Astrocyte (in vitro differentiated cells and primary cell): ENCODE measurements around the gene CPA2. TPM values are rescaled to one million over a fixed set of nuclear protein-coding genes. Genes with fewer than 3 reads are reported as not detected.

Source experiments
- DNase-seq: peaks from one replicate; pipeline ENCODE4 v3.0.0-alpha.2; 2010; ENCODE audit warnings: low read depth
- FAIRE-seq: peaks from 2 replicates; lab custom pipeline; 2011; peaks lifted over from hg19 to GRCh38; lab: Jason Lieb, UNC
- H2AFZ ChIP-seq: 2 replicates; pipeline ENCODE4 v1.6.0; 2012; ENCODE audit warnings: low read depth, low read length, inconsistent platforms
- H3K27ac ChIP-seq: 2 replicates; pipeline ENCODE4 v1.5.1; 2011; ENCODE audit warnings: low read depth, low read length, inconsistent platforms
- H3K27me3 ChIP-seq: 2 replicates; pipeline ENCODE4 v1.6.0; 2011; ENCODE audit warnings: low read length, inconsistent platforms; ENCODE audit not compliant: insufficient read depth
- H3K36me3 ChIP-seq: 2 replicates; pipeline ENCODE4 v1.5.1; 2011; ENCODE audit warnings: low read length, inconsistent platforms; ENCODE audit not compliant: insufficient read depth
- H3K4me1 ChIP-seq: 2 replicates; pipeline ENCODE4 v1.5.1; 2011; ENCODE audit warnings: low read length, inconsistent platforms; ENCODE audit not compliant: insufficient read depth
- H3K4me2 ChIP-seq: 2 replicates; pipeline ENCODE4 v1.6.0; 2012; ENCODE audit warnings: low read length, inconsistent platforms
- H3K4me3 ChIP-seq: 2 replicates; pipeline ENCODE4 v1.5.1; 2011; ENCODE audit warnings: low read depth, mild to moderate bottlenecking, low read length, inconsistent platforms; ENCODE audit not compliant: insufficient read depth
- H3K79me2 ChIP-seq: 2 replicates; pipeline ENCODE4 v1.6.0; 2012; ENCODE audit warnings: mild to moderate bottlenecking, low read length, inconsistent platforms; ENCODE audit not compliant: insufficient read depth
- H3K9ac ChIP-seq: 2 replicates; pipeline ENCODE4 v1.6.0; 2012; ENCODE audit warnings: mild to moderate bottlenecking, low read length, inconsistent platforms
- H3K9me3 ChIP-seq: 2 replicates; pipeline ENCODE4 v1.5.1; 2012; ENCODE audit warnings: low read depth, mild to moderate bottlenecking, low read length, inconsistent platforms; ENCODE audit not compliant: insufficient read depth
- H4K20me1 ChIP-seq: 2 replicates; pipeline ENCODE4 v1.6.0; 2012; ENCODE audit warnings: low read length, inconsistent platforms; ENCODE audit not compliant: insufficient read depth
- H3K27ac Mint-ChIP-seq: one replicate; pipeline ENCODE4 v1.8.0; 2021; ENCODE audit warnings: mild to moderate bottlenecking, mixed read lengths; ENCODE audit not compliant: unreplicated experiment
- H3K27me3 Mint-ChIP-seq: one replicate; pipeline ENCODE4 v1.8.0; 2021; ENCODE audit warnings: low read depth, mixed read lengths; ENCODE audit not compliant: unreplicated experiment
- H3K36me3 Mint-ChIP-seq: one replicate; pipeline ENCODE4 v1.8.0; 2021; ENCODE audit warnings: low read depth, mixed read lengths; ENCODE audit not compliant: unreplicated experiment
- H3K4me1 Mint-ChIP-seq: one replicate; pipeline ENCODE4 v1.8.0; 2021; ENCODE audit warnings: low read depth, mixed read lengths; ENCODE audit not compliant: unreplicated experiment
- H3K4me3 Mint-ChIP-seq: one replicate; pipeline ENCODE4 v1.8.0; 2021; ENCODE audit warnings: mild to moderate bottlenecking, moderate library complexity, mixed read lengths; ENCODE audit not compliant: unreplicated experiment
- H3K9me3 Mint-ChIP-seq: one replicate; pipeline ENCODE4 v1.8.0; 2021; ENCODE audit warnings: mild to moderate bottlenecking, mixed read lengths; ENCODE audit not compliant: unreplicated experiment
- EZH2 ChIP-seq: IDR thresholded peaks from 2 replicates; pipeline ENCODE4 v1.6.1; 2012; ENCODE audit warnings: mild to moderate bottlenecking, low read length, inconsistent platforms; ENCODE audit not compliant: insufficient read depth
- total RNA-seq: library from RNA; stranded (reverse); gene quantifications from 2 replicates; pipeline ENCODE4 v1.2.1, GENCODE V29; 2021
- TF ChIP-seq, protein P1 (sequence below): IDR thresholded peaks from 2 replicates; pipeline ENCODE4 v1.5.1; 2011; ENCODE audit warnings: low read depth, mild to moderate bottlenecking, inconsistent platforms, low read length, moderate library complexity; ENCODE audit not compliant: insufficient read depth

Gene CPA2
- total RNA-seq, 1 donor from 2014 or later: not detected

GRCh38 chr7:130266961-130267321 lies 278 bp downstream of the CPA2 start:
- Mint-ChIP-seq H3K4me3 (no peak overlapping the region), H3K4me1 (peaks cover 6% of the 10 kb centered on the region), H3K36me3 (peaks cover 2% of the 10 kb centered on the region), H3K27ac (no peak overlapping the region), H3K27me3 (no peaks in the 10 kb centered on the region), H3K9me3 (peaks cover 3% of the 10 kb centered on the region)
- H3K4me3 ChIP-seq: no peak overlapping the region
- no peaks in the 10 kb centered on the region for H3K27me3 ChIP-seq
- no peak overlapping the region for H2AFZ ChIP-seq
- H3K27ac ChIP-seq: no peak overlapping the region
- H3K9ac ChIP-seq: no peak overlapping the region
- no peaks in the 10 kb centered on the region for H3K9me3 ChIP-seq
- DNase-seq (no peak), FAIRE-seq (no peak)
- H3K36me3 ChIP-seq: no peaks in the 10 kb centered on the region
- H3K79me2 ChIP-seq: no peaks in the 10 kb centered on the region
- TF ChIP-seq, protein P1, sequence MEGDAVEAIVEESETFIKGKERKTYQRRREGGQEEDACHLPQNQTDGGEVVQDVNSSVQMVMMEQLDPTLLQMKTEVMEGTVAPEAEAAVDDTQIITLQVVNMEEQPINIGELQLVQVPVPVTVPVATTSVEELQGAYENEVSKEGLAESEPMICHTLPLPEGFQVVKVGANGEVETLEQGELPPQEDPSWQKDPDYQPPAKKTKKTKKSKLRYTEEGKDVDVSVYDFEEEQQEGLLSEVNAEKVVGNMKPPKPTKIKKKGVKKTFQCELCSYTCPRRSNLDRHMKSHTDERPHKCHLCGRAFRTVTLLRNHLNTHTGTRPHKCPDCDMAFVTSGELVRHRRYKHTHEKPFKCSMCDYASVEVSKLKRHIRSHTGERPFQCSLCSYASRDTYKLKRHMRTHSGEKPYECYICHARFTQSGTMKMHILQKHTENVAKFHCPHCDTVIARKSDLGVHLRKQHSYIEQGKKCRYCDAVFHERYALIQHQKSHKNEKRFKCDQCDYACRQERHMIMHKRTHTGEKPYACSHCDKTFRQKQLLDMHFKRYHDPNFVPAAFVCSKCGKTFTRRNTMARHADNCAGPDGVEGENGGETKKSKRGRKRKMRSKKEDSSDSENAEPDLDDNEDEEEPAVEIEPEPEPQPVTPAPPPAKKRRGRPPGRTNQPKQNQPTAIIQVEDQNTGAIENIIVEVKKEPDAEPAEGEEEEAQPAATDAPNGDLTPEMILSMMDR: no peak
- H3K4me2 ChIP-seq: no peak overlapping the region
- H3K4me1 ChIP-seq: no peaks in the 10 kb centered on the region
- no peaks in the 10 kb centered on the region for H4K20me1 ChIP-seq

GRCh38 chr7:130268463-130269317 lies 2.0 kb downstream of the CPA2 start:
- H3K36me3 Mint-ChIP-seq: peaks cover 2% of the 10 kb centered on the region
- peaks cover 21% of the 10 kb centered on the region for H3K4me1 Mint-ChIP-seq

GRCh38 chr7:130269318-130269694 lies 2.6 kb downstream of the CPA2 start:
- DNase-seq (no peak), FAIRE-seq (no peak)
- H3K27ac Mint-ChIP-seq: no peak overlapping the region
- Histone ChIP-seq H3K9ac (no peak overlapping the region), H4K20me1 (no peaks in the 10 kb centered on the region), H3K27ac (no peak overlapping the region), H3K9me3 (no peaks in the 10 kb centered on the region), H3K4me3 (no peak overlapping the region), H3K27me3 (no peaks in the 10 kb centered on the region), H3K4me2 (no peak overlapping the region), H3K79me2 (no peaks in the 10 kb centered on the region), H2AFZ (no peak overlapping the region), H3K4me1 (peaks cover 16% of the 10 kb centered on the region), H3K36me3 (no peaks in the 10 kb centered on the region)
- H3K9me3 Mint-ChIP-seq: peaks cover 3% of the 10 kb centered on the region
- no peak for TF ChIP-seq EZH2
- TF ChIP-seq, protein P1: no peak
- no peaks in the 10 kb centered on the region for H3K36me3 Mint-ChIP-seq
- H3K4me1 Mint-ChIP-seq: peaks cover 25% of the 10 kb centered on the region
- no peak overlapping the region for H3K4me3 Mint-ChIP-seq
- no peaks in the 10 kb centered on the region for H3K27me3 Mint-ChIP-seq

More at GRCh38 chr7:130268463-130269317, 2.0 kb downstream of the CPA2 start:
- H3K27ac Mint-ChIP-seq: no peak overlapping the region
- no peak overlapping the region for H2AFZ ChIP-seq
- no peak overlapping the region for H3K27ac ChIP-seq
- no peak overlapping the region for H3K4me2 ChIP-seq
- no peak overlapping the region for H3K4me3 Mint-ChIP-seq
- no peaks in the 10 kb centered on the region for H3K27me3 ChIP-seq
- H3K9me3 Mint-ChIP-seq: peaks cover 3% of the 10 kb centered on the region
- peaks cover 10% of the 10 kb centered on the region for H3K4me1 ChIP-seq
- FAIRE-seq (no peak), DNase-seq (no peak)
- no peaks in the 10 kb centered on the region for H3K79me2 ChIP-seq
- TF ChIP-seq, protein P1: no peak
- TF ChIP-seq EZH2: no peak
- H3K9me3 ChIP-seq: no peaks in the 10 kb centered on the region
- no peaks in the 10 kb centered on the region for H4K20me1 ChIP-seq
- H3K27me3 Mint-ChIP-seq: no peaks in the 10 kb centered on the region
- no peak overlapping the region for H3K9ac ChIP-seq
- no peaks in the 10 kb centered on the region for H3K36me3 ChIP-seq
- H3K4me3 ChIP-seq: no peak overlapping the region
